ENCODE data around the gene GORAB.

The GORAB gene

DNA sequence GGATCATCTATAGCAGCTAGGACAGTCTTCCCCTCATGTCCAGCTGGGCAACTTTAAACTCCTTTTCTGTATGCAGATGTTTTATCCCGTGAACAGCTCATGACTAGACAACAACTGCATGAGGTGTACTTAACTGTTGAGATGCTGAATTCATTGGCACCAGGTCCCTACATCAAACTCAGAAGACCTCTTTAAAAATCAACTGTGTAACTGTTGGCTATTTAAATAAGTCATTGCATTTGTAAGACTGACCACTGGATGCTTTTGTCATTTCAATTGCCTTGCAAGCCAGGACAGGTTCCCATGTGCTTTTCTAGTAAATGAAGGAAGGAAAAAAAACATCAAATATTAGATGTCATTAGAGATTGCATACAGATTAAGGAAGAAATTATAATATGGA is 28.3 kb upstream of the GORAB start:
- H3K4me3 ChIP-seq (ENCODE audit: low read depth, low read length) = no peak overlapping the region
- TF ChIP-seq, protein P1, sequence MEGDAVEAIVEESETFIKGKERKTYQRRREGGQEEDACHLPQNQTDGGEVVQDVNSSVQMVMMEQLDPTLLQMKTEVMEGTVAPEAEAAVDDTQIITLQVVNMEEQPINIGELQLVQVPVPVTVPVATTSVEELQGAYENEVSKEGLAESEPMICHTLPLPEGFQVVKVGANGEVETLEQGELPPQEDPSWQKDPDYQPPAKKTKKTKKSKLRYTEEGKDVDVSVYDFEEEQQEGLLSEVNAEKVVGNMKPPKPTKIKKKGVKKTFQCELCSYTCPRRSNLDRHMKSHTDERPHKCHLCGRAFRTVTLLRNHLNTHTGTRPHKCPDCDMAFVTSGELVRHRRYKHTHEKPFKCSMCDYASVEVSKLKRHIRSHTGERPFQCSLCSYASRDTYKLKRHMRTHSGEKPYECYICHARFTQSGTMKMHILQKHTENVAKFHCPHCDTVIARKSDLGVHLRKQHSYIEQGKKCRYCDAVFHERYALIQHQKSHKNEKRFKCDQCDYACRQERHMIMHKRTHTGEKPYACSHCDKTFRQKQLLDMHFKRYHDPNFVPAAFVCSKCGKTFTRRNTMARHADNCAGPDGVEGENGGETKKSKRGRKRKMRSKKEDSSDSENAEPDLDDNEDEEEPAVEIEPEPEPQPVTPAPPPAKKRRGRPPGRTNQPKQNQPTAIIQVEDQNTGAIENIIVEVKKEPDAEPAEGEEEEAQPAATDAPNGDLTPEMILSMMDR (IDR thresholded peaks at IDR 0.05; ENCODE audit: borderline replicate concordance, insufficient read depth, low read depth, low read length) = no peak

DNA sequence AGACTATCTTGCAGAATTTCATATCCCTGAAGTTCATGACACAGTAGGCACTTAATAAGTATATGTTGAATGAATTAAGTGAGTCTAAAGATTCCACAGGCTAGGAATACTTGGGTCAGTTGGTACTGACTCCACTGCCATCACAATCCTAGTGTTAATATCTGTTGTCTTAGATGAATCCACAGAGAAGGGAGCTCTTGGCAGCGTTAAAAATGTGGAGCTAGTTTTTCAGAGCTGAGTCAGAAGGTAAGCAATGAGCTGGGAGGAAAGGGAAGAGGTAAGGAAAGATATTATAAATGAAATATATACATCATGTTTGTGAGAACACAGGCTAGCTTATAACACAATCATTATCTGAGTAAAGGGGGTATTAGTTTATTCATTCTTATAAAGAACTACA is 21.8 kb upstream of the GORAB start:
- H3K4me3 ChIP-seq (ENCODE audit: low read depth, low read length) = no peak overlapping the region
- TF ChIP-seq, protein P1 (IDR thresholded peaks at IDR 0.05; ENCODE audit: borderline replicate concordance, insufficient read depth, low read depth, low read length) = no peak

DNA sequence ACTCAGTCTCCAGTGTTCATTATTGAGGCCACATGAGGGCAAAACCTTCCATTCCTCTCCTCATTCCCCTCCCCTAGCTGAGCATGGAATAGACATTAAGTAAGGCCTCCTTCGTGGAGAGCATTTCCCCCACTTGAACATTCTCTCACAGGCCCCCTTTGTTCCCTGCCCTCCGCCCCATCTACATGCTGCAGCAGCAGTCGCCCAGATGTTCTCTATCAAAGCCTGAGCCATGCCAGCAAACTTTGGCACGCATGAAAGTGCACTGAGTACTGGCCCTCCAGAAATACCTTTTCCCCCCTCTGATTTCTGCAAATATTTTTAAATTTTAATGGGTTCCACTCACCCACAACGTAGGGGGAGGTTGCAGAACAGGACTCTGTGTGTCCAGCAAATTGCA is 20.9 kb upstream of the GORAB start:
- no peak overlapping the region for H3K4me3 ChIP-seq (ENCODE audit: low read depth, low read length)
- TF ChIP-seq, protein P1 (IDR thresholded peaks at IDR 0.05; ENCODE audit: borderline replicate concordance, insufficient read depth, low read depth, low read length) = no peak

DNA sequence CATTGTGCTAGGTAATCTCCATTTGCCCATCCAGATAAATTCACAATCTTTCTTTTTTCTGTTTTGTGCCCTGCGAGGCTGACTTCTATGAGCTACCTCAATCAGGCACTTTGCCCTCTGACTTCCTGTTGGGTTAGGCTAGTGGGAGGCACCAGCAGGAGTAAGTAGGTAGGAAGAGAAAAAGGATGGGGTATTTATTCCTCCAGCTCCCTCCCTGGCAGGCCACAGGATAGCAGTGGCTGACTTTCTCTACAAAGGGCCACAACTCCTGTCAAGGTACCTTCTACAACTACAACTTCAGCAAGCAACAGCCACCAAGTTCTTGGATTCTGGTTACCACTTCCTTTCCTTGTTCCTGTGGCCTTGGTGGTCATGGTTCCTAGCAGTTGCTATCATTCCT is 18.8 kb upstream of the GORAB start:
- TF ChIP-seq, protein P1 (IDR thresholded peaks at IDR 0.05; ENCODE audit: borderline replicate concordance, insufficient read depth, low read depth, low read length) = no peak
- no peak overlapping the region for H3K4me3 ChIP-seq (ENCODE audit: low read depth, low read length)

DNA sequence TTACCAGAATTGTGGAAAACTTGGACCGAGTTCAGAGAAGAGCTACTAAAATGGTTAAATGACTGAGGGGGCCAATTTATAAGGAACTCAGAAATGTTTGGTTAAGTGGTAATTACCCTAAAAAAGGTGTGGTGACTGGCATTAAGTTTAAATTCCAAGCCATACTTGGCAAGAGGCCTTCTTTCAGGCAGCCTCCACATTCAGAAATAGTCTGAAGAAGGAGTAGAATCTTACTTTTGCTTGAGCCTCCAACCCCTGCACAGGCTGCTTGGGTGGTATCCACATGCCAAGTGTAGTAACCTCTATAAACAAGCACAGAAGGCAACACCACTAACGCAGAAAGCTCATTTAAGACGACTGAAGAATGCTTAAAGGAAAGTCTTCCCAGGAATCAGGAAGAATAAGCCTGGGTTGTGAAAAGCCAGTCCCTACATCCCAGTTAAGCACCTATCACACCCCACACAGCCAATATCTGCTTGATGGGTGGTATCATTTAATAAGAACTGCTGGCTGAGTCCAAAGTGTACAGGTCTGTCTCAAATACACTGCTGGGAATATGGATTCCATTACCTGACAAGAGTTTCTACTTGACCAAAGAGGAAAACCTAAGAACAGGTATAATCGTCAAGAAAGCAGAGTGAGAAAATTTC is 13.7 kb upstream of the GORAB start:
- no peak overlapping the region for H3K4me3 ChIP-seq (ENCODE audit: low read depth, low read length)
- TF ChIP-seq, protein P1 (IDR thresholded peaks at IDR 0.05; ENCODE audit: borderline replicate concordance, insufficient read depth, low read depth, low read length) = no peak

DNA sequence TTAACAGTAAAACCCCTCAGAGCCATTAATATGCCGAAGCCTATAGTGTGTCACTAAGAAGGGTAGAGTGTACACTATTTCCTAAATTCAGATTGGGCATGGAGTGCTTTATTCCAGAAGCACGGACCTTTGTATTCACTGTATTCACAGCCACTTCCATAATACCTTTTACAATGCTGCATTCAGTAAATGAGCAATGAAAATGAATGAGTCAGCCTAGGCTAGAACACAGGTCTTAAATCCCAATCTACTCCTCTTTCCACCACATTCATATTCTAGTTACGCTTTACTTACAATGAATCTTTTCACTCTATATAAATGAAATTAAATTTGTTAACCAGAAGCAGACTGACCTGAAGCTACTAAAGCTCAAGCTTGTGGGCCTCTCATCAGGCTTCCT is 13.0 kb upstream of the GORAB start:
- TF ChIP-seq, protein P1 (IDR thresholded peaks at IDR 0.05; ENCODE audit: borderline replicate concordance, insufficient read depth, low read depth, low read length) = no peak
- no peak overlapping the region for H3K4me3 ChIP-seq (ENCODE audit: low read depth, low read length)

DNA sequence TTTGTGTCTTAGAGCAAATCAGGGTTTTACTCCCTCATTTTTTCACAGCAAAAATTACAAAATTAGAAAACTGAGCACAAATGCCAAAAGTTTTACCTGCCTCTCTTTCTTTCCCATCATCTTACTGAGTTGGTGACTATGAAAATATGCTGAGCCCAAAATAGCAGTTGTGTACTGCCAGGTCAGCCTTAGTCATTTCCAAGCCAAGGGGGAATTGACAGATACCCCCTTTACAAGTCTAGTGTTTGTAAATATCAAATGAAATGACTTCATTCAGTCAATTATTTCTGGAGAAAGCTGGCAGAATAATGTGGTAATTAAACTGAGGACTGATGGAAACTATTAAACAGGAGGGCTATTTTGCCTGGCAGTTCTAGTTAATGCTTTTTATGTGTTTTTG is 11.4 kb upstream of the GORAB start:
- TF ChIP-seq, protein P1 (IDR thresholded peaks at IDR 0.05; ENCODE audit: borderline replicate concordance, insufficient read depth, low read depth, low read length) = no peak
- H3K4me3 ChIP-seq (ENCODE audit: low read depth, low read length) = no peak overlapping the region
